Bronchial epithelial cell (primary cell): ENCODE results near the gene MTM1. TPM values are rescaled to one million over a fixed set of nuclear protein-coding genes. Genes with fewer than 3 reads are reported as not detected.
A peak's percentile ranks its signal among the peaks of the same experiment; 100 is the strongest.

ENCODE experiments used
- DNase-seq: peaks from one replicate; pipeline ENCODE4 v3.0.0-alpha.2; 2010; ENCODE audit warnings: low read depth
- FAIRE-seq: peaks from 2 replicates; lab custom pipeline; 2011; peaks lifted over from hg19 to GRCh38; lab: Jason Lieb, UNC
- H3K27me3 ChIP-seq: 2 replicates; pipeline ENCODE4 v1.5.1; 2011; ENCODE audit warnings: low read length; ENCODE audit not compliant: control insufficient read depth, insufficient read depth
- H3K36me3 ChIP-seq: 2 replicates; pipeline ENCODE4 v1.5.1; 2011; ENCODE audit warnings: low read length; ENCODE audit not compliant: control insufficient read depth, insufficient read depth
- H3K4me3 ChIP-seq: 2 replicates; pipeline ENCODE4 v1.5.1; 2011; ENCODE audit warnings: mild to moderate bottlenecking, low read depth, low read length, control low read depth
- total RNA-seq: library from RNA; depleted of rRNA; stranded (reverse); fragments of >200 nt; gene quantifications from 2 replicates; pipeline ENCODE4 v1.2.1, GENCODE V29; 2014
- TF ChIP-seq, protein P1 (sequence below): IDR thresholded peaks from 2 replicates; pipeline ENCODE4 v1.5.1; 2011; ENCODE audit warnings: mild to moderate bottlenecking, moderate library complexity, low read length, control low read depth, inconsistent platforms; ENCODE audit not compliant: insufficient read depth, severe bottlenecking

MTM1 gene
- total RNA-seq, 1 donor from 2014 or later: 11.3 TPM

GRCh38 chrX:150651906-150652305 lies 83.5 kb downstream of the MTM1 start:
- Histone ChIP-seq H3K36me3 (peaks cover 1% of the 10 kb centered on the region), H3K4me3 (no peak overlapping the region), H3K27me3 (no peaks in the 10 kb centered on the region)
- TF ChIP-seq, protein P1, sequence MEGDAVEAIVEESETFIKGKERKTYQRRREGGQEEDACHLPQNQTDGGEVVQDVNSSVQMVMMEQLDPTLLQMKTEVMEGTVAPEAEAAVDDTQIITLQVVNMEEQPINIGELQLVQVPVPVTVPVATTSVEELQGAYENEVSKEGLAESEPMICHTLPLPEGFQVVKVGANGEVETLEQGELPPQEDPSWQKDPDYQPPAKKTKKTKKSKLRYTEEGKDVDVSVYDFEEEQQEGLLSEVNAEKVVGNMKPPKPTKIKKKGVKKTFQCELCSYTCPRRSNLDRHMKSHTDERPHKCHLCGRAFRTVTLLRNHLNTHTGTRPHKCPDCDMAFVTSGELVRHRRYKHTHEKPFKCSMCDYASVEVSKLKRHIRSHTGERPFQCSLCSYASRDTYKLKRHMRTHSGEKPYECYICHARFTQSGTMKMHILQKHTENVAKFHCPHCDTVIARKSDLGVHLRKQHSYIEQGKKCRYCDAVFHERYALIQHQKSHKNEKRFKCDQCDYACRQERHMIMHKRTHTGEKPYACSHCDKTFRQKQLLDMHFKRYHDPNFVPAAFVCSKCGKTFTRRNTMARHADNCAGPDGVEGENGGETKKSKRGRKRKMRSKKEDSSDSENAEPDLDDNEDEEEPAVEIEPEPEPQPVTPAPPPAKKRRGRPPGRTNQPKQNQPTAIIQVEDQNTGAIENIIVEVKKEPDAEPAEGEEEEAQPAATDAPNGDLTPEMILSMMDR: no peak
- DNase-seq: no peak
- FAIRE-seq: no peak

DNA sequence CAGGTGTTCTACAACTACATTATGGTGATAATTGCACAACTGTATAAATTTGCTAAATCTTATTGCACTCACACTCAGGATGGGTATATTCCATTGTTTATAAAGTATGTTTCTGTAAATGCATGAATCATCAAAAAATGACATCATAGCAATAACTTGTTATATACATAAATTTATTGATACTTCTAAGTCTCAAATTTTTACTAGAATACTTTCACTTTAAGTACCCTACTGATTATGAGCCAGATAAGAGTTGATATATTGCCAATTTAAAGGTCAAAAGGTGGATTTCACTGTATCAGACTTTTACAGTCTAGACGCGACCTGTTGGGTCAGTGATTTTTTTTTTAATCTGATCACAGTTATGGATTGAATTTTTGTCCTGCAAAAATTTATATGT lies 87.4 kb downstream of the MTM1 start:
- TF ChIP-seq, protein P1: no peak
- no peak for DNase-seq

DNA sequence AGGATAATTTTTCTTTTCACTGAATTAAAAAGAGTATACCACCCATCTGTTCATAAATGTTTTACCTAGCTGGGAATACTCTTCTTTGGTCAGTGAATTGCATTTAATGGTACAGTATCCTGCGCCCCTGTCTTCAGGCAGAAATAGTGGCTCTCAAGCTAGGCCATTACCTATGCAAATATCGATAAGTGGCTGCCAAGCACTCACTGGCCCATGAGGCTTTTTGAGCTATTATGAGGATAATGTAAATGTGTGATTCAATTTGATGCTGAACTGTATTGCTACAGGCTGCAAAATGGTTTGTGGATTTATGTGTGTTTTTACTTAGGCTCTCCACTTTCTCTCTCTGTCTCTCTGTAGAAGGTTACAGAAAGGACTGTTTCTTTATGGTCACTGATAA lies 94.7 kb downstream of the MTM1 start:
- DNase-seq (no peak), FAIRE-seq (no peak)
- no peaks in the 10 kb centered on the region for H3K27me3 ChIP-seq
- TF ChIP-seq, protein P1: no peak
- H3K36me3 ChIP-seq: peaks cover 1% of the 10 kb centered on the region
- no peak overlapping the region for H3K4me3 ChIP-seq

More for the DNA sequence above, 87.4 kb downstream of the MTM1 start:
- peaks cover 3% of the 10 kb centered on the region for H3K36me3 ChIP-seq
- no peak overlapping the region for H3K4me3 ChIP-seq
- no peaks in the 10 kb centered on the region for H3K27me3 ChIP-seq
- no peak for FAIRE-seq

- FAIRE-seq (no peak), DNase-seq (no peak)
- Histone ChIP-seq H3K4me3 (no peak overlapping the region), H3K27me3 (no peaks in the 10 kb centered on the region), H3K36me3 (peaks cover 1% of the 10 kb centered on the region)
- TF ChIP-seq, protein P1: no peak
Observed at GRCh38 chrX:150664290-150664689, 95.9 kb downstream of the MTM1 start.

GRCh38 chrX:150676221-150676620 lies 107.8 kb downstream of the MTM1 start:
- DNase-seq (no peak), FAIRE-seq (no peak)
- TF ChIP-seq, protein P1: no peak
- Histone ChIP-seq H3K27me3 (no peaks in the 10 kb centered on the region), H3K4me3 (no peak overlapping the region), H3K36me3 (no peaks in the 10 kb centered on the region)

DNA sequence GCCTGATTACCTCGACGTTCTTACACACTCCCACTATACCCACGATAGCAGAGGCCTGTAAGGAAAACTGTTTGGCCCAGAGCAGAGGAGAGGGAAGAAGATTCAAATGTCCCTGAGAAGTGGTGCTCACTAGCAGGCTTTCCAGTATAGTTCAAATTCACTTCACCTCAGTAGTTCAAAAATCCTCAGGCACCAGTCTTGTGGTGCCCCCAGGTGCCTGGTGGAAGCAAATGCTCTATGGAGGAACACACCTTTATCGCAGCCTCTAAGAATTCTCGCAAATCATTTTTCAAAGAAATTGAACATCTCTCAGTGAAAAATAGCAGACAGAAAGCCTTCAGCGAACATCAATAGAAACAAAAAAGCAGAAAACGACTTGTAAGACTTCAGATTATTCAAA lies 112.6 kb downstream of the MTM1 start:
- FAIRE-seq: peak; percentile 58
- H3K27me3 ChIP-seq: no peaks in the 10 kb centered on the region
- H3K36me3 ChIP-seq: no peaks in the 10 kb centered on the region
- TF ChIP-seq, protein P1: peak; percentile 58
- DNase-seq: peak; percentile 33
- no peak overlapping the region for H3K4me3 ChIP-seq
